ENCODE measurements around the gene TEK.

TEK gene

GRCh38 chr9:27168951-27169350, 59.9 kb downstream of the TEK start:
- DNase-seq (ENCODE audit: low spot score) = no peak
- TF ChIP-seq CTCF (IDR thresholded peaks at IDR 0.05) = no peak
- H3K4me3 ChIP-seq = no peak overlapping the region
- no peak overlapping the region for H3K27ac ChIP-seq

GRCh38 chr9:27176971-27177370, 67.9 kb downstream of the TEK start:
- H3K27ac ChIP-seq = no peak overlapping the region
- DNase-seq (ENCODE audit: low spot score) = no peak
- no peak overlapping the region for H3K4me3 ChIP-seq
- TF ChIP-seq CTCF (IDR thresholded peaks at IDR 0.05) = no peak

- no peak for TF ChIP-seq CTCF (IDR thresholded peaks at IDR 0.05)
- no peak overlapping the region for H3K27ac ChIP-seq
- DNase-seq (ENCODE audit: low spot score) = no peak
- H3K4me3 ChIP-seq = no peak overlapping the region
These were observed 70.3 kb downstream of the TEK start for GRCh38 chr9:27179245-27179865.

DNA sequence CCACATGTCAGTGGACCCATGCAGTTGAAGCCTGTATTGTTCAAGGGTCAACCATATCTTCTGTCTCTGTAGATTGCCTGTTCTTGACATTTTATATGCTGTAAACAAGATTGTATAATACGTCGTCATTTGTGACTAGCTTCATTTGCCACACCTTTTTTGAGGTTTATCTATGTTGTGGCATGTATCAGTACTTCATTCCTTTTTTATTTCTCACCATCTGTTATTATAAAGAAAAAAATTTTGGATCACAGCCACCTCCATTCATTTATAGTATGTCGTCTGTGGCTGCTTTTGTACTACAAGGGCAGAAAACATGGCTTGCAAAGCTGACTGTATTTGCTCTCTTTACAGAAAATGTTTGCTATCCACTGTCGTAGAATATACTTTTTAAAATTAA, 72.4 kb downstream of the TEK start:
- TF ChIP-seq CTCF (IDR thresholded peaks at IDR 0.05) = no peak
- no peak overlapping the region for H3K27ac ChIP-seq
- no peak overlapping the region for H3K4me3 ChIP-seq
- no peak for DNase-seq (ENCODE audit: low spot score)

DNA sequence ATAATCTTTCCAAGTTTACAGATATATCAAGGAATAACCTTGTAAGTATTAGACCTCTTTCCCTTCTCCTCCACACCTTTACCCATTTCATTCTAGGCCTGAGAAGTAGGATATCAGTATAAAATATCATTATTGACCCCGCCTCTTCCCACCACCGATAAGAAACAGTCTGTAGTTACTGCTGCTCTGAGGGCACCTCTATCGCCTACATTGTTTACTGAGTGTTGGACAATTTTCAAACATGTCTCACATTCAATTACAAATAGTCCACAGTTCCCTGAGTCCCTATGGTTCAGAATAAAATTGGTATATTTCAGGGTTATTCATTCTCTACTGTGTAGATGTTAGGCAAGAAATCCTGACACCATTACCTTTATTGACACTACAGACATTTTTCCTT, 73.4 kb downstream of the TEK start:
- no peak for TF ChIP-seq CTCF (IDR thresholded peaks at IDR 0.05)
- no peak for DNase-seq (ENCODE audit: low spot score)
- H3K27ac ChIP-seq = no peak overlapping the region

GRCh38 chr9:27183131-27183530, 74.1 kb downstream of the TEK start:
- DNase-seq (ENCODE audit: low spot score) = no peak
- H3K27ac ChIP-seq = no peak overlapping the region
- H3K4me3 ChIP-seq = no peak overlapping the region
- no peak for TF ChIP-seq CTCF (IDR thresholded peaks at IDR 0.05)

More for the DNA sequence above, 73.4 kb downstream of the TEK start:
- no peak overlapping the region for H3K4me3 ChIP-seq

DNA sequence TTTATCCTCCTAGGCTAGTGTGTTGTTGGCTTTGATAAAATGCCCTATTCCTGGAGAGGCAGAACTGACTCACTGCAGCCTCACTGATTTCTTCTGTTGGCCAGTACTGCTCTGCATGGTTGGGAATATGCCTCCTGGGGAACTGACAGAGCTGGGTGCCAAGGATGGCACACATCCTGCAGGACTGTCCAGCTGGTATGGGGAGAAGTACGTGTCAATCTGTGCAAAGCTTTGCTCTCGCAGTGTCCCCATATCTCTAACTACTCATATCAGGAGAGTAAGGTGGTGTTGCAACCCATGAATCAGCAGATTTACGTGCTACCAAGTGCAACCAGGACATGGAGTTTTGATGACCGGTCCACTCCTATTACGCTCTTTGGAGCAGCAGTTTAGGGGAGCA, 74.7 kb downstream of the TEK start:
- no peak overlapping the region for H3K4me3 ChIP-seq
- TF ChIP-seq CTCF (IDR thresholded peaks at IDR 0.05) = no peak
- DNase-seq (ENCODE audit: low spot score) = no peak
- no peak overlapping the region for H3K27ac ChIP-seq
